Stomach (tissue), 9 donors: Measurements from ENCODE around the gene ELP4. TPM values are rescaled to one million over a fixed set of nuclear protein-coding genes. Genes with fewer than 3 reads are reported as not detected.

ENCODE experiments used
- DNase-seq, 2 donors: peaks; one replicate each; pipeline versions ENCODE4 v3.0.0 to v3.0.0-alpha.2; 2013 to 2019
- H3K27ac ChIP-seq, 5 donors: fragments of 200-600 bp in 4 of 5; sonication (generic) in 4 of 5; one replicate each; pipeline ENCODE4 v1.5.1; 2013 to 2019; ENCODE audit warnings: mild to moderate bottlenecking in 1 of 5, moderate library complexity in 1 of 5
- H3K27me3 ChIP-seq, 3 donors: fragments of 200-600 bp; sonication (generic); one replicate each; pipeline ENCODE4 v1.5.1; 2017 to 2019; ENCODE audit warnings: mixed run types in 1 of 3
- H3K36me3 ChIP-seq, 4 donors: fragments of 200-600 bp; sonication (generic); 1 replicate in 3 of 4; 2 replicates in 1 of 4; pipeline ENCODE4 v1.5.1; 2016 to 2019
- H3K4me1 ChIP-seq, 4 donors: fragments of 200-600 bp; sonication (generic); one replicate each; pipeline ENCODE4 v1.5.1; 2016 to 2019
- H3K4me3 ChIP-seq, 4 donors: fragments of 200-600 bp; sonication (generic) in 3 of 4; one replicate each; pipeline ENCODE4 v1.5.1; 2016 to 2019; ENCODE audit warnings: mild to moderate bottlenecking in 1 of 4
- H3K9me3 ChIP-seq, 4 donors: fragments of 200-600 bp; sonication (generic); one replicate each; pipeline ENCODE4 v1.5.1; 2016 to 2019
- CTCF ChIP-seq, 7 experiments: fragments of 450-650 bp in 4 of 7; fragments of 200-600 bp in 3 of 7; sonication (generic) in 3 of 7; IDR thresholded peaks; one replicate each; pipeline ENCODE4 v1.5.1; 2016 to 2019; ENCODE audit warnings: antibody characterized with exemption in 7 of 7, control low read depth in 2 of 7, mild to moderate bottlenecking in 1 of 7
- EP300 ChIP-seq: sonication (generic); formaldehyde crosslinking; IDR thresholded peaks from one replicate; pipeline ENCODE4 v1.6.1; 2017; ENCODE audit warnings: antibody characterized with exemption
- POLR2A ChIP-seq, 4 donors: fragments of 450-650 bp; IDR thresholded peaks; one replicate each; pipeline ENCODE4 v1.6.1; 2016; ENCODE audit warnings: antibody characterized with exemption in 4 of 4, control low read depth in 2 of 4, mild to moderate bottlenecking in 1 of 4, moderate library complexity in 1 of 4
- POLR2AphosphoS5 ChIP-seq, 3 donors: sonication (generic); formaldehyde crosslinking; IDR thresholded peaks; one replicate each; pipeline ENCODE4 v1.6.1; 2016; ENCODE audit warnings: antibody characterized with exemption in 3 of 3
- WGBS, 5 donors: extraction: QIAGEN DNeasy Blood & Tissue Kit in 3 of 5; methylation state at CpG; one replicate each; pipeline versions ENCODE4 v1.1.5 to v1.1.7; 2013 to 2018; 5-methylcytosine and 5-hydroxymethylcytosine counted together
- intact Hi-C: fragments of 100-400 bp; cut with DNase I; formaldehyde crosslinking; loops from one replicate; pipeline ENCODE4 v1.15.1; 2023; ENCODE audit warnings: low total_unique reads
- polyA plus RNA-seq, 3 donors: library from polyadenylated mRNA; stranded (reverse); fragments of 200-250 nt; gene quantifications; one replicate each; pipeline ENCODE4 v1.2.3, GENCODE V29; 2013
- total RNA-seq, 5 donors: library from RNA; depleted of rRNA; stranded (reverse); fragments of >200 nt; gene quantifications; one replicate each; pipeline versions ENCODE4 v1.1.0 to v1.2.3, GENCODE V29; 2014 to 2016
- donor health status: healthy with polysubstance abuse.
- donor health status: Bipolar disorder and iron deficiency.
- donor health status: healthy.

The ELP4 gene
- total and polyA plus RNA-seq, 8 donors: 8.3 to 70.0 (median 20.9) TPM

GRCh38 chr11:31792036-31792435 is 282.5 kb downstream of the ELP4 start:
- Histone ChIP-seq H3K9me3 (no peaks in the 10 kb centered on the region), H3K4me1 (no peaks in the 10 kb centered on the region), H3K27ac (no peak overlapping the region), H3K36me3 (no peaks in the 10 kb centered on the region), H3K27me3 (peaks cover 0 to 19% (median 16%) of the 10 kb centered on the region in 3 donors), H3K4me3 (no peak overlapping the region)
- WGBS, 5 donors: 56 to 73% (median 67%) methylated on average over 2 of the region's 2 CpGs
- intact Hi-C loops: no loop called here
- TF ChIP-seq POLR2A (IDR thresholded peaks at IDR 0.05) (no peak), POLR2AphosphoS5 (IDR thresholded peaks at IDR 0.05) (no peak), CTCF (IDR thresholded peaks at IDR 0.05) (no peak), EP300 (no peak)
- DNase-seq: no peak

- DNase-seq: no peak
- 73 to 85% (median 82%) methylated on average over 2 of the region's 2 CpGs for whole genome bisulfite sequencing, 5 donors
- H3K4me1 ChIP-seq: peaks cover 0 to 4% (median under 1%) of the 10 kb centered on the region in 4 donors
- H3K27me3 ChIP-seq: peaks cover under 1 to 23% (median 20%) of the 10 kb centered on the region in 3 donors
- TF ChIP-seq EP300 (no peak), POLR2A (IDR thresholded peaks at IDR 0.05) (no peak), CTCF (IDR thresholded peaks at IDR 0.05) (no peak), POLR2AphosphoS5 (IDR thresholded peaks at IDR 0.05) (no peak)
- no peak overlapping the region for H3K27ac ChIP-seq
- no peak overlapping the region for H3K4me3 ChIP-seq
- intact Hi-C loops: no loop called here
- no peaks in the 10 kb centered on the region for H3K36me3 ChIP-seq
- H3K9me3 ChIP-seq: no peaks in the 10 kb centered on the region
Observed at GRCh38 chr11:31792456-31792855, 282.9 kb downstream of the ELP4 start.

GRCh38 chr11:31793264-31793663 is 283.7 kb downstream of the ELP4 start:
- Histone ChIP-seq H3K27me3 (peaks cover 6 to 31% (median 28%) of the 10 kb centered on the region in 3 donors), H3K36me3 (no peaks in the 10 kb centered on the region), H3K27ac (no peak overlapping the region), H3K9me3 (no peaks in the 10 kb centered on the region), H3K4me1 (peaks cover 2 to 12% (median 6%) of the 10 kb centered on the region in 4 donors), H3K4me3 (no peak overlapping the region)
- no peak for TF ChIP-seq POLR2AphosphoS5 (IDR thresholded peaks at IDR 0.05)
- TF ChIP-seq POLR2A (IDR thresholded peaks at IDR 0.05): no peak
- no peak for TF ChIP-seq EP300
- no peak for TF ChIP-seq CTCF (IDR thresholded peaks at IDR 0.05)
- intact Hi-C loops: no loop called here
- WGBS, 5 donors: 91 to 98% (median 96%) methylated on average over 10 of the region's 10 CpGs
- DNase-seq: no peak

GRCh38 chr11:31794548-31794947 is 285.0 kb downstream of the ELP4 start:
- intact Hi-C loops: no loop called here
- Histone ChIP-seq H3K4me1 (peaks cover 10 to 25% (median 19%) of the 10 kb centered on the region in 4 donors), H3K27ac (no peak overlapping the region), H3K36me3 (no peaks in the 10 kb centered on the region), H3K9me3 (no peaks in the 10 kb centered on the region), H3K27me3 (peaks cover 17 to 44% (median 41%) of the 10 kb centered on the region in 3 donors), H3K4me3 (no peak overlapping the region)
- WGBS, 5 donors: 77 to 87% (median 81%) methylated on average over 4 of the region's 4 CpGs
- TF ChIP-seq EP300: no peak
- no peak for TF ChIP-seq CTCF (IDR thresholded peaks at IDR 0.05)
- TF ChIP-seq POLR2A (IDR thresholded peaks at IDR 0.05): no peak
- no peak for TF ChIP-seq POLR2AphosphoS5 (IDR thresholded peaks at IDR 0.05)
- no peak for DNase-seq
